Parathyroid adenoma (tissue), 2 donors: ENCODE measurements around the gene NGEF.

Experiments used
- H2AFZ ChIP-seq: fragments of 300-600 bp; sonication (generic); one replicate; pipeline ENCODE4 v1.7.0; 2017; ENCODE audit warnings: antibody characterized with exemption, mild to moderate bottlenecking
- H3K27ac ChIP-seq: fragments of 300-600 bp; sonication (generic); one replicate; pipeline ENCODE4 v1.7.0; 2017
- H3K27me3 ChIP-seq: fragments of 300-600 bp; sonication (generic); one replicate; pipeline ENCODE4 v1.7.0; 2017; ENCODE audit warnings: low read length; ENCODE audit not compliant: control insufficient read depth, insufficient read depth
- H3K36me3 ChIP-seq: fragments of 300-600 bp; sonication (generic); one replicate; pipeline ENCODE4 v1.7.0; 2017; ENCODE audit warnings: low read length; ENCODE audit not compliant: control insufficient read depth, insufficient read depth
- H3K4me1 ChIP-seq: fragments of 300-600 bp; sonication (generic); one replicate; pipeline ENCODE4 v1.7.0; 2017; ENCODE audit warnings: control low read depth
- H3K4me2 ChIP-seq: fragments of 300-600 bp; sonication (generic); one replicate; pipeline ENCODE4 v1.7.0; 2017; ENCODE audit warnings: low read length
- H3K4me3 ChIP-seq: fragments of 300-600 bp; sonication (generic); one replicate; pipeline ENCODE4 v1.7.0; 2017; ENCODE audit warnings: low read depth, low read length
- H3K79me2 ChIP-seq: fragments of 300-600 bp; sonication (generic); one replicate; pipeline ENCODE4 v1.7.0; 2017; ENCODE audit warnings: control low read depth
- H3K9ac ChIP-seq: fragments of 300-600 bp; sonication (generic); one replicate; pipeline ENCODE4 v1.7.0; 2017; ENCODE audit warnings: mild to moderate bottlenecking
- H3K9me3 ChIP-seq: fragments of 300-600 bp; sonication (generic); one replicate; pipeline ENCODE4 v1.7.0; 2017; ENCODE audit warnings: low read length; ENCODE audit not compliant: control insufficient read depth
- CTCF ChIP-seq: fragments of 300-600 bp; sonication (generic); IDR thresholded peaks from one replicate; pipeline ENCODE4 v1.7.0; 2017; ENCODE audit warnings: antibody characterized with exemption, mild to moderate bottlenecking
- donor health status: primary hyperparathyroidism.

Gene NGEF

GRCh38 chr2:232890896-232891601, 122.0 kb downstream of the NGEF start:
- TF ChIP-seq CTCF: no peak
- H3K27me3 ChIP-seq: no peaks in the 10 kb centered on the region
- H3K36me3 ChIP-seq: no peaks in the 10 kb centered on the region
- H3K9me3 ChIP-seq: no peaks in the 10 kb centered on the region
- no peak overlapping the region for H3K9ac ChIP-seq
- H3K27ac ChIP-seq: no peak overlapping the region
- H2AFZ ChIP-seq: peak overlapping the region; percentile 61
- H3K4me3 ChIP-seq: no peak overlapping the region
- no peak overlapping the region for H3K4me2 ChIP-seq
- H3K4me1 ChIP-seq: peaks cover 4% of the 10 kb centered on the region
- no peaks in the 10 kb centered on the region for H3K79me2 ChIP-seq

DNA sequence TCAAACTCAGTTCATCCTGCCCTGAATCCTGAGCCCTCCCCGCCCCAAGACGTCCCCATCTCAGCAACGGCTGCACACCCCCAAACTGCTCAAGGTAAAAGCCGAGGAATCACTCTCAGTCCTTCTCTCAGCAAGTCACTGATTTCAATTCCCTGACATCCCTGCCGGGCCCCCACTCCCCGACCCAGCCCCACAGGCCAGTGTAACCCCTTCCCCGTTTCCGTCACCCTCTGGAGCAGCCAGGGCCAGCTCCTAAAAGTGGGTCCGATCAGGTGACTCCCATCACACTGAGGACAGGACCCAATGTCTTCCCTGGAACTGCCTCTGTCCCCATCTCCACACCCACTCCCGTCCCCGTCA, 122.5 kb downstream of the NGEF start:
- H2AFZ ChIP-seq: peak overlapping the region; percentile 61
- no peak overlapping the region for H3K27ac ChIP-seq
- no peak for TF ChIP-seq CTCF
- H3K4me1 ChIP-seq: peaks cover 4% of the 10 kb centered on the region
- no peak overlapping the region for H3K4me3 ChIP-seq
- H3K79me2 ChIP-seq: no peaks in the 10 kb centered on the region
- no peaks in the 10 kb centered on the region for H3K9me3 ChIP-seq
- no peaks in the 10 kb centered on the region for H3K27me3 ChIP-seq
- H3K9ac ChIP-seq: no peak overlapping the region
- no peaks in the 10 kb centered on the region for H3K36me3 ChIP-seq
- no peak overlapping the region for H3K4me2 ChIP-seq

DNA sequence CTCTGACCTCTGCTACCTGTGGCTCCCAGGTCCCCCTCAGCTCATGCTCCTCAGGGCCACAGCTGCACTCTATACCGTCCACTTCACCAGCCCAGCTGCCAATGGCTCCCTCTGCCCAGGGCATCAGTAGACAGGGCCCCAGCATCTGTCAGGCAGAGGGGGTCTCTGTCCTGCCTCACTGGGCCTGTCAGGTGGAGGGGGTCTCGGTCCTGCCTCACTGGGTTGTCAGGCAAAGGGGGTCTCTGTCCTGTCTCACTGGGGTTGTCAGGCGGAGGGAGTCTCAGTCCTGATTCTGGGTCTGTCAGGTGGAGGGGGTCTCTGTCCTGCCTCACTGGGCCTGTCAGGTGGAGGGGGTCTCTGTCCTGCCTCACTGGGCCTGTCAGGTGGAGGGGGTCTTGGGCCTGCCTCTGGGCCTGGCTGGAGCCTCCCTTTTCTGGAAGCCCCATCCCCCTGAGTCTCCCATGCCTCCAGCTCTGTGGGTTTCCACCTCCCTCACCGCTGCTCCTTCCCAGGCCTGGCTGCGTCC, 123.1 kb downstream of the NGEF start:
- Histone ChIP-seq H3K27me3 (no peaks in the 10 kb centered on the region), H3K9me3 (no peaks in the 10 kb centered on the region), H3K36me3 (no peaks in the 10 kb centered on the region), H3K4me1 (peaks cover 4% of the 10 kb centered on the region), H3K4me3 (no peak overlapping the region), H3K27ac (no peak overlapping the region), H3K79me2 (no peaks in the 10 kb centered on the region), H3K9ac (no peak overlapping the region), H3K4me2 (no peak overlapping the region), H2AFZ (no peak overlapping the region)
- no peak for TF ChIP-seq CTCF

DNA sequence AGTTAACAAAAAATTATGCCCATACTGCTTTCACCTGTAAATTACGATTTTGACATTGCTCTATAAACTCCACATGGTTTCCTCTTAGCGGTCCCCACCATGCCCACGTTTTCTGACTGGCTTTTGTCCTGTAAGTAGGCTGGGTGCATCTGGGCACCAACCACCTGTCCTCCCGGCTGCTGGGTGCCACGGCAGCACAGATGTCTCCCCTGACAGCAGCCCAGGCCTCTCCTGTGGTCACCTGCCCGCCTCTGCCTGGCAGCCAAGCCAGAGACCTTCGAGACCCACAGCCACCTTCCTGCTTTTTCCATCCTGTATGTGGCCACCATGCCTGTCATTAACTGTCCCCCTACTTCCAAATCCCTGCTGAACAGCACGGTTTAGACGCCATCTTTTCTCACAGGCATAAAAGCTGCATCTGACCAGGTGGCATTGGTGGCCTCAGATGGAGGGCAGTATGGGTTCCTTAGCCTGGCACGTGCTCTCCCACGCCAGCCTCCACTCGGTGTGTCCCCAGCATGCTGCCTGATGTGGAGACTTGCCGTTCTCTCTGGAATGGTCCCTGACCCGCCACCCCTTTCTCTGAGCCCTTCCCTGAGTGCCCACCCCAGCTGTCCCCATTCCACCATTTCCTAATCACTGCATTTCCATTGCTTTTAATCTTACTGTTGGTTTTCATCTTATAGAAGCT, 124.1 kb downstream of the NGEF start:
- H3K4me3 ChIP-seq: no peak overlapping the region
- no peaks in the 10 kb centered on the region for H3K9me3 ChIP-seq
- TF ChIP-seq CTCF: no peak
- H3K36me3 ChIP-seq: no peaks in the 10 kb centered on the region
- no peak overlapping the region for H2AFZ ChIP-seq
- H3K27ac ChIP-seq: no peak overlapping the region
- no peaks in the 10 kb centered on the region for H3K79me2 ChIP-seq
- no peak overlapping the region for H3K9ac ChIP-seq
- H3K4me1 ChIP-seq: peaks cover 4% of the 10 kb centered on the region
- no peak overlapping the region for H3K4me2 ChIP-seq
- no peaks in the 10 kb centered on the region for H3K27me3 ChIP-seq
